Measurements from ENCODE around the gene XG.

DNA sequence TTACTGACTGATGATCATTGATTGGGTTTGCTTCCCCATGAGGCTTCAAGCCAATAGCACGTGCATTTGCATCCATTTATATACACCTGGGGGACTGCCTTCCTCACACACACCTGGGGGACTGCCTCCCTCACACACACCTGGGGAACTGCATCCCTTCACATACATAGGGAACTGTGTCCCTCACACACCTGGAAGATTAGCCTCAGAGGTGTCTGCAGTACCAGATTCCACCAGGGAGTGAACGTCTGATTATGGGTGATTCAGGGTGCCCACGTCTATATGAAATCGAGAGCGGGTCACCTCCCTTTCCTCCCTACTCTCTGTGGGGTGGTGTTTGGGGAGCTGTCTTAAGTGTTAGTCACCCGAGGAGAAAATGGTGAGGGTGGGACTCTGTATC, 43.8 kb upstream of the XG start:
- no peak for TF ChIP-seq CTCF (IDR thresholded peaks at IDR 0.05)
- no peak for TF ChIP-seq EP300 (IDR thresholded peaks at IDR 0.05)
- no peak for TF ChIP-seq POLR2AphosphoS5 (IDR thresholded peaks at IDR 0.05)
- no peak for TF ChIP-seq POLR2A (IDR thresholded peaks at IDR 0.05)
